Tibial nerve (tissue), 4 donors: ENCODE results near the gene PGAP6. TPM values are rescaled to one million over a fixed set of nuclear protein-coding genes. Genes with fewer than 3 reads are reported as not detected.

Experiments
- DNase-seq, 2 donors: peaks; one replicate each; pipeline ENCODE4 v3.0.0-alpha.2; 2019; ENCODE audit warnings: low spot score in 2 of 2
- H3K27ac ChIP-seq, 4 donors: fragments of 200-600 bp; sonication (generic) in 3 of 4; one replicate each; pipeline ENCODE4 v1.5.1; 2017 to 2019; ENCODE audit warnings: mild to moderate bottlenecking in 1 of 4
- H3K27me3 ChIP-seq, 2 donors: fragments of 200-600 bp; sonication (generic) in 1 of 2; one replicate each; pipeline versions ENCODE4 v1.5.1 to v1.6.0; 2017 to 2019
- H3K36me3 ChIP-seq, 3 donors: fragments of 200-600 bp; sonication (generic); one replicate each; pipeline ENCODE4 v1.5.1; 2018 to 2019
- H3K4me1 ChIP-seq, 4 donors: fragments of 200-600 bp; sonication (generic) in 3 of 4; one replicate each; pipeline ENCODE4 v1.5.1; 2017 to 2019
- H3K4me3 ChIP-seq, 4 donors: fragments of 200-600 bp; sonication (generic) in 3 of 4; one replicate each; pipeline ENCODE4 v1.5.1; 2017 to 2019; ENCODE audit warnings: mild to moderate bottlenecking in 1 of 4, moderate library complexity in 1 of 4
- H3K9me3 ChIP-seq, 4 donors: fragments of 200-600 bp; sonication (generic) in 3 of 4; one replicate each; pipeline ENCODE4 v1.5.1; 2017 to 2019
- CTCF ChIP-seq, 5 experiments: fragments of 200-600 bp in 3 of 5; fragments of 450-650 bp in 2 of 5; sonication (generic) in 3 of 5; IDR thresholded peaks; one replicate each; pipeline ENCODE4 v1.5.1; 2016 to 2019; ENCODE audit warnings: antibody characterized with exemption in 5 of 5, mild to moderate bottlenecking in 3 of 5, moderate library complexity in 2 of 5
- EP300 ChIP-seq, 2 donors: sonication (generic); formaldehyde crosslinking; IDR thresholded peaks; one replicate each; pipeline ENCODE4 v1.6.1; 2017; ENCODE audit warnings: antibody characterized with exemption in 2 of 2, mild to moderate bottlenecking in 1 of 2
- POLR2A ChIP-seq, 2 donors: fragments of 450-650 bp; IDR thresholded peaks; one replicate each; pipeline ENCODE4 v1.6.1; 2017; ENCODE audit warnings: antibody characterized with exemption in 2 of 2, mild to moderate bottlenecking in 2 of 2, moderate library complexity in 2 of 2
- WGBS, 2 donors: methylation state at CpG; one replicate each; pipeline ENCODE4 v1.1.5; 2018; 5-methylcytosine and 5-hydroxymethylcytosine counted together
- total RNA-seq, 4 donors: library from RNA; depleted of rRNA; stranded (reverse); fragments of >200 nt; gene quantifications; one replicate each; pipeline ENCODE4 v1.1.0, GENCODE V29; 2016

Gene PGAP6
- total RNA-seq, 4 donors from 2014 or later: 22.7 to 69.3 (median 36.7) TPM

GRCh38 chr16:354971-355461 is 26.8 kb downstream of the PGAP6 start:
- Histone ChIP-seq H3K4me1 (peaks cover 0 to 18% (median 11%) of the 10 kb centered on the region in 4 donors), H3K36me3 (no peaks in the 10 kb centered on the region), H3K9me3 (no peaks in the 10 kb centered on the region), H3K27me3 (no peaks in the 10 kb centered on the region), H3K4me3 (no peak overlapping the region), H3K27ac (no peak overlapping the region)
- WGBS, 2 donors: 90 to 92% methylated on average over 8 to 9 of the region's 10 CpGs
- no peak for DNase-seq
- no peak for TF ChIP-seq POLR2A (IDR thresholded peaks at IDR 0.05)

- no peak overlapping the region for H3K27ac ChIP-seq
- H3K27me3 ChIP-seq: no peaks in the 10 kb centered on the region
- TF ChIP-seq CTCF (IDR thresholded peaks at IDR 0.05): no peak
- TF ChIP-seq POLR2A (IDR thresholded peaks at IDR 0.05): no peak
- TF ChIP-seq EP300 (IDR thresholded peaks at IDR 0.05): no peak
- no peak overlapping the region for H3K4me3 ChIP-seq
- no peak for DNase-seq
- H3K9me3 ChIP-seq: no peaks in the 10 kb centered on the region
- peaks cover 0 to 18% (median 11%) of the 10 kb centered on the region in 4 donors for H3K4me1 ChIP-seq
- no peaks in the 10 kb centered on the region for H3K36me3 ChIP-seq
- WGBS, 2 donors: 95 to 98% methylated on average over 8 to 9 of the region's 12 CpGs
Measured at GRCh38 chr16:354291-354881, 27.4 kb downstream of the PGAP6 start.

GRCh38 chr16:353404-354290 is 28.1 kb downstream of the PGAP6 start:
- peaks cover 0 to 18% (median 11%) of the 10 kb centered on the region in 4 donors for H3K4me1 ChIP-seq
- H3K9me3 ChIP-seq: no peaks in the 10 kb centered on the region
- no peak for TF ChIP-seq POLR2A (IDR thresholded peaks at IDR 0.05)
- H3K27ac ChIP-seq: peak overlapping the region; percentile 48 to 86 (median 71)
- no peak for DNase-seq
- peak overlapping the region; percentile 30 to 91 (median 54) for H3K4me3 ChIP-seq
- 70 to 78% methylated on average over 15 to 23 of the region's 25 CpGs for WGBS, 2 donors
- H3K27me3 ChIP-seq: no peaks in the 10 kb centered on the region
- no peaks in the 10 kb centered on the region for H3K36me3 ChIP-seq

GRCh38 chr16:352547-353403 is 29.0 kb downstream of the PGAP6 start, which contains the start of gene AXIN1:
AXIN1 (minus strand) TSS chr16:352723; CDS start chr16:347025, 5,698 bp downstream.
- H3K4me3 ChIP-seq: peak within 1 kb of the TSS; percentile 61 to 91 (median 63)
- DNase-seq: peak; percentile 99 to 100
- H3K9me3 ChIP-seq: no peaks in the 10 kb centered on the region
- H3K36me3 ChIP-seq: no peaks in the 10 kb centered on the region
- H3K4me1 ChIP-seq: peaks cover 0 to 18% (median 11%) of the 10 kb centered on the region in 4 donors
- peak in 1 of 2 donors; percentile 66 for TF ChIP-seq POLR2A (IDR thresholded peaks at IDR 0.05)
- peak; percentile 68 to 92 (median 84) for TF ChIP-seq CTCF (IDR thresholded peaks at IDR 0.05)
- peak in 1 of 2 donors; percentile 67 for TF ChIP-seq EP300 (IDR thresholded peaks at IDR 0.05)
- H3K27me3 ChIP-seq: no peaks in the 10 kb centered on the region
- 0 to 2% methylated on average over 35 to 75 of the region's 113 CpGs for WGBS, 2 donors
- H3K27ac ChIP-seq: peak within 1 kb of the TSS; percentile 48 to 87 (median 73)

- WGBS, 2 donors: 1 to 4% methylated on average over 3 to 35 of the region's 95 CpGs
- H3K27ac ChIP-seq: peak overlapping the region; percentile 32 to 87 (median 66)
- H3K4me3 ChIP-seq: peak overlapping the region; percentile 61 to 91 (median 63)
- no peaks in the 10 kb centered on the region for H3K27me3 ChIP-seq
- no peaks in the 10 kb centered on the region for H3K9me3 ChIP-seq
- peaks cover 0 to 3% (median 0%) of the 10 kb centered on the region in 3 donors for H3K36me3 ChIP-seq
- peaks cover 0 to 18% (median 11%) of the 10 kb centered on the region in 4 donors for H3K4me1 ChIP-seq
- TF ChIP-seq EP300 (IDR thresholded peaks at IDR 0.05) (no peak), CTCF (IDR thresholded peaks at IDR 0.05) (no peak), POLR2A (IDR thresholded peaks at IDR 0.05) (no peak)
- no peak for DNase-seq
Measured at GRCh38 chr16:351804-352520, 29.8 kb downstream of the PGAP6 start.
